H7 (cell line): ENCODE data around the gene LCE2D. TPM values are rescaled to one million over a fixed set of nuclear protein-coding genes. Genes with fewer than 3 reads are reported as not detected.
"Not testable (repeated sequence)": the region's sequence is repeated elsewhere in the genome, so short reads cannot be mapped to it uniquely, and the experiment has no call there.

Experiments used
- DNase-seq: peaks from one replicate; pipeline ENCODE4 v3.0.0; 2012
- H3K27me3 ChIP-seq: 2 replicates; pipeline ENCODE4 v1.6.0; 2011; ENCODE audit warnings: mild to moderate bottlenecking, low read length; ENCODE audit not compliant: control insufficient read depth, insufficient read depth
- H3K36me3 ChIP-seq: replicated peaks from 2 replicates; pipeline ENCODE4 v1.5.1; 2011; ENCODE audit warnings: low read length; ENCODE audit not compliant: control insufficient read depth, insufficient read depth
- H3K4me3 ChIP-seq: 2 replicates; pipeline ENCODE4 v1.5.1; 2011; ENCODE audit warnings: low read depth, mild to moderate bottlenecking, control low read depth, low read length, moderate library complexity; ENCODE audit not compliant: insufficient read depth
- total RNA-seq: library from RNA; depleted of rRNA; stranded (reverse); fragments of >200 nt; shearing (Covaris generic); gene quantifications from 2 replicates; pipeline ENCODE4 v1.2.3, GENCODE V29; 2014; rRNA removed

The LCE2D gene
- total RNA-seq, 1 experiment from 2014 or later: not detected

GRCh38 chr1:152666171-152666570 lies 3.0 kb downstream of the LCE2D start:
- H3K4me3 ChIP-seq, H3K27me3 ChIP-seq, H3K36me3 ChIP-seq, DNase-seq: not testable (repeated sequence)

- Histone ChIP-seq H3K36me3 (no peaks in the 10 kb centered on the region), H3K4me3 (no peak overlapping the region), H3K27me3 (no peaks in the 10 kb centered on the region)
- DNase-seq: no peak
Measured at GRCh38 chr1:152667648-152668047, 4.5 kb downstream of the LCE2D start.

GRCh38 chr1:152673016-152673415 lies 9.8 kb downstream of the LCE2D start:
- no peaks in the 10 kb centered on the region for H3K36me3 ChIP-seq
- no peaks in the 10 kb centered on the region for H3K27me3 ChIP-seq
- no peak for DNase-seq
- H3K4me3 ChIP-seq: no peak overlapping the region

- not testable (repeated sequence) for H3K27me3 ChIP-seq, H3K36me3 ChIP-seq, DNase-seq, H3K4me3 ChIP-seq
Measured at GRCh38 chr1:152674983-152675382, 11.8 kb downstream of the LCE2D start, which contains the start of gene LCE2C. Gene LCE2C (plus strand): TSS chr1:152675279. CDS start chr1:152676016, 737 bp downstream.

- DNase-seq: no peak
- Histone ChIP-seq H3K27me3 (no peaks in the 10 kb centered on the region), H3K4me3 (no peak overlapping the region), H3K36me3 (no peaks in the 10 kb centered on the region)
Measured at GRCh38 chr1:152679459-152679858, 16.3 kb downstream of the LCE2D start.

GRCh38 chr1:152681616-152682015 lies 18.4 kb downstream of the LCE2D start:
- Histone ChIP-seq H3K36me3 (no peaks in the 10 kb centered on the region), H3K27me3 (no peaks in the 10 kb centered on the region), H3K4me3 (no peak overlapping the region)
- no peak for DNase-seq

GRCh38 chr1:152683846-152684245 lies 20.7 kb downstream of the LCE2D start:
- no peak overlapping the region for H3K4me3 ChIP-seq

GRCh38 chr1:152685823-152686222 lies 22.6 kb downstream of the LCE2D start, which contains the start of gene LCE2B:
Gene LCE2B (plus strand): TSS chr1:152686123. CDS start chr1:152686844, 721 bp downstream.
- DNase-seq, H3K36me3 ChIP-seq, H3K27me3 ChIP-seq, H3K4me3 ChIP-seq: not testable (repeated sequence)

More at GRCh38 chr1:152683846-152684245, 20.7 kb downstream of the LCE2D start:
- Histone ChIP-seq H3K27me3 (no peaks in the 10 kb centered on the region), H3K36me3 (no peaks in the 10 kb centered on the region)
- no peak for DNase-seq

- H3K36me3 ChIP-seq: no peaks in the 10 kb centered on the region
- no peak within 1 kb of the TSS for H3K4me3 ChIP-seq
- no peak for DNase-seq
- H3K27me3 ChIP-seq: no peaks in the 10 kb centered on the region
Measured at GRCh38 chr1:152697701-152698600, 34.8 kb downstream of the LCE2D start, which contains the start of gene LCE2A. Gene LCE2A (plus strand): TSS chr1:152698345. CDS start chr1:152698902, 557 bp downstream.

- no peak for DNase-seq
- no peak overlapping the region for H3K4me3 ChIP-seq
- H3K27me3 ChIP-seq: no peaks in the 10 kb centered on the region
- H3K36me3 ChIP-seq: no peaks in the 10 kb centered on the region
Measured at GRCh38 chr1:152699746-152700145, 36.6 kb downstream of the LCE2D start.

- Histone ChIP-seq H3K4me3 (no peak within 1 kb of the TSS), H3K27me3 (no peaks in the 10 kb centered on the region), H3K36me3 (no peaks in the 10 kb centered on the region)
- no peak for DNase-seq
Measured at GRCh38 chr1:152707860-152708259, 44.7 kb downstream of the LCE2D start, which contains the start of gene LCE4A. Gene LCE4A (plus strand): TSS chr1:152708160. CDS start chr1:152709076, 916 bp downstream.

Other genes with a start within 250 kb of the LCE2D start
- not detected in 2 replicates for gene CRNN, start 249.1 kb upstream of the LCE2D start, total RNA-seq
- gene LCE5A, start 152.6 kb upstream of the LCE2D start, total RNA-seq: not detected in 2 replicates
- gene CRCT1, start 148.9 kb upstream of the LCE2D start, total RNA-seq: not detected in 2 replicates
- not detected in 2 replicates for gene LCE3E, start 96.6 kb upstream of the LCE2D start, total RNA-seq
- gene LCE3D, start 82.9 kb upstream of the LCE2D start, total RNA-seq: not detected in 2 replicates
- not detected in 2 replicates for gene LCE3C, start 63.1 kb upstream of the LCE2D start, total RNA-seq
- gene LCE3B, start 49.6 kb upstream of the LCE2D start, total RNA-seq: not detected in 2 replicates
- not detected in 2 replicates for gene LCE3A, start 40.3 kb upstream of the LCE2D start, total RNA-seq
- not detected in 2 replicates for gene LCE2C, start 11.9 kb downstream of the LCE2D start, total RNA-seq
- gene LCE2B, start 22.7 kb downstream of the LCE2D start, total RNA-seq: not detected in 2 replicates
- gene LCE2A, start 35.0 kb downstream of the LCE2D start, total RNA-seq: not detected in 2 replicates
- gene LCE4A, start 44.8 kb downstream of the LCE2D start, total RNA-seq: not detected in 2 replicates
- gene KPRP, start 94.6 kb downstream of the LCE2D start, total RNA-seq: not detected in 2 replicates
- gene LCE1F, start 111.8 kb downstream of the LCE2D start, total RNA-seq: not detected in 2 replicates
- not detected in 2 replicates for gene LCE1E, start 122.9 kb downstream of the LCE2D start, total RNA-seq
- gene LCE1D, start 133.3 kb downstream of the LCE2D start, total RNA-seq: not detected in 2 replicates
- gene LCE1C, start 143.3 kb downstream of the LCE2D start, total RNA-seq: not detected in 2 replicates
- gene LCE1B, start 148.6 kb downstream of the LCE2D start, total RNA-seq: not detected in 2 replicates
- gene LCE1A, start 164.1 kb downstream of the LCE2D start, total RNA-seq: not detected in 2 replicates
- not detected in 2 replicates for gene LCE6A, start 179.5 kb downstream of the LCE2D start, total RNA-seq
- not detected in 2 replicates for gene LCE7A, start 196.6 kb downstream of the LCE2D start, total RNA-seq
- gene SMCP, start 214.9 kb downstream of the LCE2D start, total RNA-seq: not detected in 2 replicates
- not detected in 2 replicates for gene IVL, start 245.2 kb downstream of the LCE2D start, total RNA-seq